Measurements from ENCODE around the gene ABCG1. TPM values are rescaled to one million over a fixed set of nuclear protein-coding genes. Genes with fewer than 3 reads are reported as not detected.

ABCG1 gene
- total and polyA plus RNA-seq, 4 donors = 1.6 to 9.7 (median 5.3) TPM

DNA sequence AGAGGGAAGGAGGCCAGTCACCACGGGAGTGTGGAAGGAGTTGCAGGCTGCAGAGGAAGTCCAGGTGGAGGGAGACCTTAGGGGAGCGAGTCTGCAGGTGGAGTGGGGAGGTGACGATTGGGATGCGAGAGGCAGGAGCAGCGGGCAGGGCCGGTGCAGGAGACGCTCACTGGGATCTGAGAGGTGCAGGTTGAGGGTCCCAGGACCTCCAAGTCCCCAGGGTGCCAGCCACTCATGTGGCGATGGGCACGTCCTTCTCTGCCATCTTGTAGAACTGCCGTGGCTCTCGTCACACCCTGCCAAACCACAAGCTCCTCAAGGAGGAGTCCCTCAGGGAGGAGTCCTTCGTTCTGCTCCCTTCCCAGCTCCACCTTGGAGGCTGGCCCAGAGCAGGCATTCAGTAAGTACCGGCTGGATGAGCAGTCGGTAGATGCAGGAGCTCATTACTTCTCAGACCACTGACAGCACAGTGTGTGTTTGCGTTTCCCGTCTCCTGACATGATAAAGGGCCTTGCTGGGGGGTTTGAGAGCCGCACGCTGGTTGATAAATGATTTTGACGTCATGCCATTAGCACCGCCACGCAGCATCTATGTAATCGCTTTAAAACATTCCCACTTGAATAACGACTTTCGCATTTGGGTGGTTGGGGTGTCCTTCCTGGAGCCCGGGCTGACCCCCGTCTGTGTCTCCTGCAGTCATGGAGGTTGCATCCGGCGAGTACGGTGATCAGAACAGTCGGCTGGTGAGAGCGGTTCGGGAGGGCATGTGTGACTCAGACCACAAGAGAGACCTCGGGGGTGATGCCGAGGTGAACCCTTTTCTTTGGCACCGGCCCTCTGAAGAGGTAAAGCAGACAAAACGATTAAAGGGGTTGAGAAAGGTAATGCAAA lies 68.5 kb downstream of the ABCG1 start:
- no peaks in the 10 kb centered on the region for H3K27me3 ChIP-seq (ENCODE audit: control insufficient read depth in 4 of 4, insufficient read depth in 4 of 4, low read length in 3 of 4)
- H3K9ac ChIP-seq (ENCODE audit: low read depth in 1 of 2, low read length in 2 of 2) = no peak overlapping the region
- DNase-seq (ENCODE audit: low spot score) = no peak
- peaks cover 0 to 6% (median 2%) of the 10 kb centered on the region in 4 donors for H3K36me3 ChIP-seq (ENCODE audit: control insufficient read depth in 4 of 4, insufficient read depth in 3 of 4, low read depth in 1 of 4, low read length in 3 of 4)
- no peak overlapping the region for H3K27ac ChIP-seq (ENCODE audit: low read depth in 1 of 2, low read length in 2 of 2)
- 93% methylated on average over 36 of the region's 36 CpGs for WGBS
- H3K9me3 ChIP-seq (ENCODE audit: control insufficient read depth in 4 of 4, low read length in 3 of 4) = no peaks in the 10 kb centered on the region
- no peak overlapping the region for H3K4me3 ChIP-seq (ENCODE audit: low read depth in 1 of 3, low read length in 3 of 3)
- H3K4me1 ChIP-seq (ENCODE audit: control insufficient read depth in 4 of 4, insufficient read depth in 4 of 4, low read length in 3 of 4) = no peaks in the 10 kb centered on the region
- TF ChIP-seq FOXA1 (IDR thresholded peaks at IDR 0.05) (no peak), HNF4G (IDR thresholded peaks at IDR 0.05) (no peak), YY1 (IDR thresholded peaks at IDR 0.05) (no peak)
- TF ChIP-seq, protein P1, sequence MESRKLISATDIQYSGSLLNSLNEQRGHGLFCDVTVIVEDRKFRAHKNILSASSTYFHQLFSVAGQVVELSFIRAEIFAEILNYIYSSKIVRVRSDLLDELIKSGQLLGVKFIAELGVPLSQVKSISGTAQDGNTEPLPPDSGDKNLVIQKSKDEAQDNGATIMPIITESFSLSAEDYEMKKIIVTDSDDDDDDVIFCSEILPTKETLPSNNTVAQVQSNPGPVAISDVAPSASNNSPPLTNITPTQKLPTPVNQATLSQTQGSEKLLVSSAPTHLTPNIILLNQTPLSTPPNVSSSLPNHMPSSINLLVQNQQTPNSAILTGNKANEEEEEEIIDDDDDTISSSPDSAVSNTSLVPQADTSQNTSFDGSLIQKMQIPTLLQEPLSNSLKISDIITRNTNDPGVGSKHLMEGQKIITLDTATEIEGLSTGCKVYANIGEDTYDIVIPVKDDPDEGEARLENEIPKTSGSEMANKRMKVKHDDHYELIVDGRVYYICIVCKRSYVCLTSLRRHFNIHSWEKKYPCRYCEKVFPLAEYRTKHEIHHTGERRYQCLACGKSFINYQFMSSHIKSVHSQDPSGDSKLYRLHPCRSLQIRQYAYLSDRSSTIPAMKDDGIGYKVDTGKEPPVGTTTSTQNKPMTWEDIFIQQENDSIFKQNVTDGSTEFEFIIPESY (IDR thresholded peaks at IDR 0.05) = no peak
- TF ChIP-seq, protein P2, sequence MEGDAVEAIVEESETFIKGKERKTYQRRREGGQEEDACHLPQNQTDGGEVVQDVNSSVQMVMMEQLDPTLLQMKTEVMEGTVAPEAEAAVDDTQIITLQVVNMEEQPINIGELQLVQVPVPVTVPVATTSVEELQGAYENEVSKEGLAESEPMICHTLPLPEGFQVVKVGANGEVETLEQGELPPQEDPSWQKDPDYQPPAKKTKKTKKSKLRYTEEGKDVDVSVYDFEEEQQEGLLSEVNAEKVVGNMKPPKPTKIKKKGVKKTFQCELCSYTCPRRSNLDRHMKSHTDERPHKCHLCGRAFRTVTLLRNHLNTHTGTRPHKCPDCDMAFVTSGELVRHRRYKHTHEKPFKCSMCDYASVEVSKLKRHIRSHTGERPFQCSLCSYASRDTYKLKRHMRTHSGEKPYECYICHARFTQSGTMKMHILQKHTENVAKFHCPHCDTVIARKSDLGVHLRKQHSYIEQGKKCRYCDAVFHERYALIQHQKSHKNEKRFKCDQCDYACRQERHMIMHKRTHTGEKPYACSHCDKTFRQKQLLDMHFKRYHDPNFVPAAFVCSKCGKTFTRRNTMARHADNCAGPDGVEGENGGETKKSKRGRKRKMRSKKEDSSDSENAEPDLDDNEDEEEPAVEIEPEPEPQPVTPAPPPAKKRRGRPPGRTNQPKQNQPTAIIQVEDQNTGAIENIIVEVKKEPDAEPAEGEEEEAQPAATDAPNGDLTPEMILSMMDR (IDR thresholded peaks at IDR 0.05; ENCODE audit: low read depth, low read length, missing input control) = no peak

DNA sequence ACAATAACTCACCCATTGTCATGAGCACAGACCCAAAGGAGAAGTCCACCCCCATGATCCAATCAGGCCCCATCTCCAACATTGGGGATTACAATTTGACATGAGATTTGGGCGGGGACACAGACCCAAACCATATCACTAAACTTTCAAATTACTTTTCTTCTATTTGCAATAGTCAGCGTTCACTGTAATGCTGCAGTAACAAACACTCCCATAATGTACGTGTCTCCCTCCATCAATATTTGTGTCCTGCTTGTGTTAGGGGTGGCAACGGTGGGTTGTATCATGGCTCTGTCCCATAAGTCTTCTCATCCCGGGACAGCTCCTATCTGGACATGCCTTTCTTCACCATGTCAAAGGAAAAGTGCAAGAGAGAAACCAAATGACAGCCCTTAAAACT lies 70.0 kb downstream of the ABCG1 start:
- TF ChIP-seq HNF4G (IDR thresholded peaks at IDR 0.05) (no peak), JUND (IDR thresholded peaks at IDR 0.05) (no peak), TAF1 (conservative IDR thresholded peaks at IDR 0.05) (no peak), RAD21 (IDR thresholded peaks at IDR 0.05) (no peak), GABPA (IDR thresholded peaks at IDR 0.05 in 1 of 2, conservative IDR thresholded peaks at IDR 0.05 in 1 of 2) (no peak), SP1 (IDR thresholded peaks at IDR 0.05) (no peak), RXRA (IDR thresholded peaks at IDR 0.05) (no peak), FOXA1 (IDR thresholded peaks at IDR 0.05) (no peak), NR2F2 (IDR thresholded peaks at IDR 0.05) (no peak), EGR1 (IDR thresholded peaks at IDR 0.05; ENCODE audit: low read depth in 2 of 2) (no peak)
- TF ChIP-seq, protein P3, sequence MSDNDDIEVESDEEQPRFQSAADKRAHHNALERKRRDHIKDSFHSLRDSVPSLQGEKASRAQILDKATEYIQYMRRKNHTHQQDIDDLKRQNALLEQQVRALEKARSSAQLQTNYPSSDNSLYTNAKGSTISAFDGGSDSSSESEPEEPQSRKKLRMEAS (IDR thresholded peaks at IDR 0.05) = no peak
- TF ChIP-seq, protein P4, sequence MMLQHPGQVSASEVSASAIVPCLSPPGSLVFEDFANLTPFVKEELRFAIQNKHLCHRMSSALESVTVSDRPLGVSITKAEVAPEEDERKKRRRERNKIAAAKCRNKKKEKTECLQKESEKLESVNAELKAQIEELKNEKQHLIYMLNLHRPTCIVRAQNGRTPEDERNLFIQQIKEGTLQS (IDR thresholded peaks at IDR 0.05) = no peak
- TF ChIP-seq, protein P5, sequence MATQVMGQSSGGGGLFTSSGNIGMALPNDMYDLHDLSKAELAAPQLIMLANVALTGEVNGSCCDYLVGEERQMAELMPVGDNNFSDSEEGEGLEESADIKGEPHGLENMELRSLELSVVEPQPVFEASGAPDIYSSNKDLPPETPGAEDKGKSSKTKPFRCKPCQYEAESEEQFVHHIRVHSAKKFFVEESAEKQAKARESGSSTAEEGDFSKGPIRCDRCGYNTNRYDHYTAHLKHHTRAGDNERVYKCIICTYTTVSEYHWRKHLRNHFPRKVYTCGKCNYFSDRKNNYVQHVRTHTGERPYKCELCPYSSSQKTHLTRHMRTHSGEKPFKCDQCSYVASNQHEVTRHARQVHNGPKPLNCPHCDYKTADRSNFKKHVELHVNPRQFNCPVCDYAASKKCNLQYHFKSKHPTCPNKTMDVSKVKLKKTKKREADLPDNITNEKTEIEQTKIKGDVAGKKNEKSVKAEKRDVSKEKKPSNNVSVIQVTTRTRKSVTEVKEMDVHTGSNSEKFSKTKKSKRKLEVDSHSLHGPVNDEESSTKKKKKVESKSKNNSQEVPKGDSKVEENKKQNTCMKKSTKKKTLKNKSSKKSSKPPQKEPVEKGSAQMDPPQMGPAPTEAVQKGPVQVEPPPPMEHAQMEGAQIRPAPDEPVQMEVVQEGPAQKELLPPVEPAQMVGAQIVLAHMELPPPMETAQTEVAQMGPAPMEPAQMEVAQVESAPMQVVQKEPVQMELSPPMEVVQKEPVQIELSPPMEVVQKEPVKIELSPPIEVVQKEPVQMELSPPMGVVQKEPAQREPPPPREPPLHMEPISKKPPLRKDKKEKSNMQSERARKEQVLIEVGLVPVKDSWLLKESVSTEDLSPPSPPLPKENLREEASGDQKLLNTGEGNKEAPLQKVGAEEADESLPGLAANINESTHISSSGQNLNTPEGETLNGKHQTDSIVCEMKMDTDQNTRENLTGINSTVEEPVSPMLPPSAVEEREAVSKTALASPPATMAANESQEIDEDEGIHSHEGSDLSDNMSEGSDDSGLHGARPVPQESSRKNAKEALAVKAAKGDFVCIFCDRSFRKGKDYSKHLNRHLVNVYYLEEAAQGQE (IDR thresholded peaks at IDR 0.05) = no peak
- TF ChIP-seq, protein P2 (IDR thresholded peaks at IDR 0.05; ENCODE audit: low read depth, low read length, missing input control) = no peak
- TF ChIP-seq, protein P1 (IDR thresholded peaks at IDR 0.05) = no peak
- H3K27ac ChIP-seq (ENCODE audit: low read depth in 1 of 2, low read length in 2 of 2) = no peak overlapping the region
- no peak for DNase-seq (ENCODE audit: low spot score)
- WGBS = 96% methylated on average over 5 of the region's 5 CpGs
- H3K9ac ChIP-seq (ENCODE audit: low read depth in 1 of 2, low read length in 2 of 2) = no peak overlapping the region
- H3K27me3 ChIP-seq (ENCODE audit: control insufficient read depth in 4 of 4, insufficient read depth in 4 of 4, low read length in 3 of 4) = no peaks in the 10 kb centered on the region
- H3K9me3 ChIP-seq (ENCODE audit: control insufficient read depth in 4 of 4, low read length in 3 of 4) = no peaks in the 10 kb centered on the region
- H3K4me3 ChIP-seq (ENCODE audit: low read depth in 1 of 3, low read length in 3 of 3) = no peak overlapping the region
- no peaks in the 10 kb centered on the region for H3K4me1 ChIP-seq (ENCODE audit: control insufficient read depth in 4 of 4, insufficient read depth in 4 of 4, low read length in 3 of 4)
- H3K36me3 ChIP-seq (ENCODE audit: control insufficient read depth in 4 of 4, insufficient read depth in 3 of 4, low read depth in 1 of 4, low read length in 3 of 4) = peaks cover 0 to 6% (median 2%) of the 10 kb centered on the region in 4 donors

Data from liver (tissue), 9 donors.